Measurements from ENCODE around the gene NUDT5. TPM values are rescaled to one million over a fixed set of nuclear protein-coding genes. Genes with fewer than 3 reads are reported as not detected.

The NUDT5 gene
- total and polyA plus RNA-seq, 2 of the 13 experiments (the other 11 are each of a cell fraction or from before 2014, with no cell fraction given) = 79.6 to 134 TPM

DNA sequence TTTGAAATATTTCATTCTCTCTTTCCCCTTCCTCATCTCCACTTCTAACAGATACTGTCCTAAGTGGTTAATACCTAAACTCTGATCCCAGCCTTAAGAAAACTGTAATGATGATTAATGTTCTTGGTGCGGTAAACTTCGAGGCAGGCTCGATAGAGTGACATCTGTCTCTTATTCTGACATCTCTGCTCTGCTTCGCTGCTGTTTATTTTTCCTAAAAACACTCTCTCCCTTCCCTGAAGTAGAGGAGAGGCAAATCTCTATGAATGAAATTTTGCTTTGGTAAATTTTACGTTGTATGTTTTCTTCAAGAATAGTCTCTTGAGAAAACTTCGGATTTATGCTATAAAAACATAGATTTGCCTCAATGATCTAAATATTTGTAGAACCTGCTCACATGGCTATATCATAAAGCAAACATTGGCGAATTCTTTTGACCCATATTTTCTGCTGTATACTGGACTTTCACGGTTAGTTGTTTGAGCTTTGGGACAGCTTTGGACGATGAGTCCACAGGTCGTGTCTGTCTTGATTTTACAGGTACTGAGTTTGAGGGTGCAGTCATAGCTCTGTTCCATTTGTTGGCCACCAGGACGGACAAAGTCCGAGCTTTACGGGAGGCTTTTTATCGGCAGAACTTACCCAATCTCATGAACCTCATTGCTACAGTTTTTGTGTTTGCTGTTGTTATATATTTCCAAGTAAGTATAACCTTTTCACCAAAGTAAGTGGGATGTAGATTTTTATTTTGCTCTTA, 39.1 kb downstream of the NUDT5 start (continued):
- TF ChIP-seq HMGA1 (CRISPR knock-in tag; conservative IDR thresholded peaks at IDR 0.05) (no peak), PAF1 (CRISPR knock-in tag; IDR thresholded peaks at IDR 0.05) (no peak), ZNF644 (CRISPR knock-in tag; IDR thresholded peaks at IDR 0.05; ENCODE audit: low read depth) (peak; percentile 76), NFIB (CRISPR knock-in tag; IDR thresholded peaks at IDR 0.05; ENCODE audit: borderline replicate concordance) (no peak), KDM4B (CRISPR knock-in tag; IDR thresholded peaks at IDR 0.05) (no peak), ZFP82 (CRISPR knock-in tag; IDR thresholded peaks at IDR 0.05; ENCODE audit: borderline replicate concordance) (no peak), JDP2 (CRISPR knock-in tag; IDR thresholded peaks at IDR 0.05; ENCODE audit: borderline replicate concordance) (no peak), SOX5 (CRISPR knock-in tag; IDR thresholded peaks at IDR 0.05; ENCODE audit: borderline replicate concordance) (no peak), HOXA9 (CRISPR knock-in tag; IDR thresholded peaks at IDR 0.05; ENCODE audit: borderline replicate concordance) (no peak), ZNF629 (CRISPR knock-in tag; conservative IDR thresholded peaks at IDR 0.05) (no peak), MAFF (IDR thresholded peaks at IDR 0.05; ENCODE audit: low read depth, low read length) (0 out of 2 replicates have a peak, but pooled peaks have one; percentile 13), NCOR1 (IDR thresholded peaks at IDR 0.05; ENCODE audit: borderline replicate concordance, low read length) (peak; percentile 78), STAT6 (CRISPR knock-in tag; IDR thresholded peaks at IDR 0.05; ENCODE audit: borderline replicate concordance) (0 out of 2 replicates have a peak, but pooled peaks have one; percentile 30), TRAFD1 (CRISPR knock-in tag; IDR thresholded peaks at IDR 0.05; ENCODE audit: borderline replicate concordance) (no peak), RCOR2 (CRISPR knock-in tag; IDR thresholded peaks at IDR 0.05) (peak; percentile 55; the same call in 1 of the 2 replicates), ZBED4 (CRISPR knock-in tag; IDR thresholded peaks at IDR 0.05; ENCODE audit: borderline replicate concordance) (peak; percentile 57; the same call in 1 of the 2 replicates), ZMYM2 (CRISPR knock-in tag; IDR thresholded peaks at IDR 0.05) (peak; percentile 87; the same call in 1 of the 2 replicates), IRF1 (CRISPR knock-in tag; IDR thresholded peaks at IDR 0.05; ENCODE audit: low read depth) (no peak), POLR2A (IDR thresholded peaks at IDR 0.05; ENCODE audit: insufficient read depth in 1 of 2, low read depth in 2 of 2, low read length in 2 of 2) (no peak), ZNF510 (CRISPR knock-in tag; IDR thresholded peaks at IDR 0.05; ENCODE audit: low read depth) (no peak), NONO (IDR thresholded peaks at IDR 0.05) (no peak), NONO (CRISPR knock-in tag; conservative IDR thresholded peaks at IDR 0.05) (no peak)

Measured in HepG2 (cell line).